Activated CD4-positive, alpha-beta T cell treated with anti-CD3 and anti-CD28 coated beads, Interleukin-10, Interleukin-2, amounts not matched to agents 100 ng/mL and 50 ng/mL, durations not matched to agents 16 hours and 8 hours (primary cell): ENCODE data around the gene NDUFA7.
"Not testable (repeated sequence)": the region's sequence is repeated elsewhere in the genome, so short reads cannot be mapped to it uniquely, and the experiment has no call there.

ENCODE experiments used
- DNase-seq: peaks from one replicate; pipeline ENCODE4 v3.0.0-alpha.2; 2020

NDUFA7 gene

DNA sequence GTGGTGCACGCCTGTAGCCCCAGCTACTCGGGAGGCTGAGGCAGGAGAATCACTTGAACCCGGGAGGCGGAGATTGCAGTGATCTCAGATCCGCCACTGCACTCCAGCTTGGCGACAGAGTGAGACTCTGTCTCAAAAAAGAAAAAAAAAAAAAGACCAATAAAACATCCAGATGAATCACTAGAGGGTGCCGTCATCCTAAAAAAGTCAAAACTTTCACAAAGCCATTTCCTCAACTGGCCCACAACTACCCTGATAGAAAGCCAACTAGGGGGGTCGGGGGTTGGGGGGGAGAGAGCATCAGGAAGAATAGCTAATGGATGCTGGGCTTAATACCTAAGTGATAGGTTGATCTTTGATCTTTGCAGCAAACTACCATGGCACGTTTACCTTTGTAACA is 2.3 kb downstream of the NDUFA7 start:
- not testable (repeated sequence) for DNase-seq

DNA sequence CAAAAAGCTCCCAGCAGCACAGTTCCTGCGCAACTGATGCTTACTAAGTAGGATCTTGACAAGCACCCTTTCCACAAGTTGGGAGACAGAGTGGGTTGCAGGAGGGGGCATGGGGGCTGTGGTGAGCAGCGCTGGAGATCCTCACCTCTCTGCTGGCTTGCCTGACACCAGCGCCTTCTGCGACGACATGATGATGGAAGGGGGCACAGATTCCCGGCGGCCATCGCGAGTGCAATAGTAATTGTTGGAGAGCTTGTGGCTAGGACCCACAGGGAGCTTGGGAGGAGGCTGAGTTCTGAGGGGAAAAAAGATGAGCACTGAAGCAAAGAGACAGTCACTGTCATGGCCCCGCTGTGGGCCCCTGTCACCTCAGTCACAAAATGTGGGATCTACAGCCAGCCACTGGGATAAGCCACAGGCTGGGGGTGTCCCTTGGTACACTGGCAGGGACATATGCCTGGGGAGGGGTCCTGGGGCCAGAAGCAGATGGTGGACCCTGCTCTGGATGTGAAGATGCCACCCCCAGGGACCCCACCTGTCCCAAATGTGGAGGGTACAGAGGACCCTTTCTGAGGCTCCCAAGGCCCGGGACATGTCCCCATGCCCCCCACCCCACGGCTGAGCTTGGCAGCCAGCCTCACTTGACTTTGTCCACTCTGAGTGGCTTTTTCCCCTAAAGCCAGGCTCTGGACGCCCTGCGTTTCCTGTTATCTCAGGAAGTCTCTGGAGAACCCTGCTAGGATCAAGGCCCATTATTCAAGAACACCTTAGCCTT is 4.6 kb downstream of the NDUFA7 start:
- DNase-seq: no peak

DNA sequence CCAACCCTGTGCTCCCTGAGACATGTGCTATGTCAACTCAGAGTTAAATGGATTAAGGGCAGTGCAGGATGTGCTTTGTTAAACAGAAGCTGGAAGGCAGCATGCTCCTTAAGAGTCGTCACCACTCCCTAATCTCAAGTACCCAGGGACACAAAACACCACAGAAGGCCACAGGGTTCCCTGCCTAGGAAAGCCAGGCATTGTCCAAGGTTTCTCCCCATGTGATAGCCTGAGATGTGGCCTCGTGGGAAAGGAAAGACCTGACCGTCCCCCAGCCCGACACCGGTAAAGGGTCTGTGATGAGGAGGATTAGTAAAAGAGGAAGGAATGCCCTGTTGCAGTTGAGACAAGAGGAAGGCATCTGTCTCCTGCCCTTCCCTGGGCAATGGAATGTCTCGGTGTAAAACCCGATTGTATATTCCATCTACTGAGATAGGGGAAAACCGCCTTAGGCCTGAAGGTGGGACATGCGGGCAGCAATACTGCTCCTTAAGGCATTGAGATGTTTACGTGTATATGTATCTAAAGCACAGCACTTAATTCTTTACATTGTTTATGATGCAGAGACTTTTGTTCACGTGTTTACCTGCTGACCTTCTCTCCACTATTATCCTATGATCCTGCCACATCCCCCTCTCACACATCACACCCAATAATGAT is 6.1 kb downstream of the NDUFA7 start:
- not testable (repeated sequence) for DNase-seq

DNA sequence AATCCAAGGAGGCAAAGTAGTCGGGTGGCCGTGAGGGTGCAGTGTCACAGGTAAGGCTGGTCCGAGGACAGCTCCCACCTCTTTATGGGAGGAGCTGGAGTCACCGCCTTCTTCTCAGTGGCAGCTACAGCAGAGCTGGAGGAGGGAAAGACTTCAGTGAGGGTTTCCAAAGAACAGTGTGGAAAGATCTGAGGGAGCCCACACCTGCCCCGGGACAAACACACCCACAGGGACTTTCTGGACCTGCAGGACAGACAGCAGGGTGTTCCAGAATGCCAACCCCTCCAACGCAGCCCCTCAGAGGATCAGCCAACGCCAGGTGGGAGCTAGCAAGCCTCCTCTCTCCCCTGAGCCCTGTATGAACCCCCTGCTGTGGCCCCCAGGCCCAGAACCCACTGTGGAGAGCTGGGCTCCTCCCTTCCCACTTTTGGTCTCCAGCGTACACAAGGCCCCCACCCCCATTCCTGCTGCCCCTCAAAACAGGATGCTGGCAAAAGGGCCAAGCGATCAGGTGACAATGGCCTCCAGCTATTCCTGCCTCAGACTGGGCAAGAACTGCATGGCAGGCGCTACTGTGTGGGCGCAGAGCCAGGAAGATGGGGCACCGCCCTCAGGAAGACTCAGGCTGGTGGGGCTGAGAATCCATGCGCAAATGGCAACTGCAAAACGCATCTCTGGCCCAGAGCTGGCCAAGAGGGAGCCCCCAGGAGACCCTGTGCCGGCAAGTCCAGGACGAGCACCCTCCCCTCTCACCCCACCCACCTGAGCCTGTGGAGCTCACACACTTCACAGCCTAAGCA is 9.5 kb downstream of the NDUFA7 start:
- DNase-seq: no peak

DNA sequence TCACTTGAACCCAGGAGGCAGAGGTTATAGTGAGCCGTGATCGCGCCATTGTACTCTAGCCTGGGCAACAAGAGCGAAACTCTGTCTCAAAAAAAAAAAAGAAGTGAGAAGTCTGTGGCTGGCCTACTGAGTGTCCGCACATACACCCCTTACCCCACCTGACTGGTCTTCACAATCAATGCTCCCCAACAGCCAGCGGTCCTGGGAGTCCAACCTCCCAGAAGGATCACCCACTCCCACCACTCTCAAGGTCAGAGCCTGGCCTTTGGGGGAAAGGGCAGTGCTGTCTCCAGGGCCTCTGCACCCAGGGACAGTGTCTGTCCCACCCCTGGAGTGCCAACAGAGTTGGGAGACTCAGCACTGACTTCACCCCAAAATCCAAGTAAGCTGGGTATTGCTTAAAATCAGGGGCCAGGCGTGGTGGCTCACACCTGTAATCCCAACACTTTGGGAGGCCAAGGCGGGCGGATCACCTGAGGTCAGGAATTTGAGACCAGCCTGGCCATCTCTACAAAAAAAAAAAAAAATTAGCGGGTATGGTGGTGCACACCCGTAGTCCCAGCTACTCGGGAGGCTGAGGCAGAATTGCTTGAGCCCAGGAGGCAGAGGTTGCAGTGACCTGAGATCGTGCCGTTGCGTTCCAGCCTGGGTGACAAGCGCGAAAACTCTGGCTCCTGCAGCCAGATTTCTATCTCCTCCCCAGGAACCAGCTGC is 10.7 kb downstream of the NDUFA7 start:
- DNase-seq: no peak

DNA sequence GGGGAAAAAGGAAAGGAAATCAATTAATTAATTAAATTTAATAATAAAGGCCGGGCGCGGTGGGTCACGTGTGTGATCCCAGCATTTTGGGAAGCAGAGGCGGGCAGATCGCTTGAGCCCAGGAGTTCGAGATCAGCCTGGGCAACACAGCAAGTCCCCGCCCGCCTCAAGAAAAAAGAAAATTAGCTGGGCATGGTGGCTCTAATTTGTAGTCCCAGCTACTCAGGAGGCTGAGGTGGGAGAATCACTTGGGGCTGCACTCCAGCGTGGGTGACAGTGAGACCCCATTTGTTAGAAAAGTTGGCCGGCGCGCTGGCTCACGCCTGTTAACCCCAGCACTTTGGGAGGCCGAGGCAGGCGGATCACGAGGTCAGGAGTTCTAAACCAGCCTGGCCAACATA is 12.3 kb downstream of the NDUFA7 start:
- DNase-seq: no peak

DNA sequence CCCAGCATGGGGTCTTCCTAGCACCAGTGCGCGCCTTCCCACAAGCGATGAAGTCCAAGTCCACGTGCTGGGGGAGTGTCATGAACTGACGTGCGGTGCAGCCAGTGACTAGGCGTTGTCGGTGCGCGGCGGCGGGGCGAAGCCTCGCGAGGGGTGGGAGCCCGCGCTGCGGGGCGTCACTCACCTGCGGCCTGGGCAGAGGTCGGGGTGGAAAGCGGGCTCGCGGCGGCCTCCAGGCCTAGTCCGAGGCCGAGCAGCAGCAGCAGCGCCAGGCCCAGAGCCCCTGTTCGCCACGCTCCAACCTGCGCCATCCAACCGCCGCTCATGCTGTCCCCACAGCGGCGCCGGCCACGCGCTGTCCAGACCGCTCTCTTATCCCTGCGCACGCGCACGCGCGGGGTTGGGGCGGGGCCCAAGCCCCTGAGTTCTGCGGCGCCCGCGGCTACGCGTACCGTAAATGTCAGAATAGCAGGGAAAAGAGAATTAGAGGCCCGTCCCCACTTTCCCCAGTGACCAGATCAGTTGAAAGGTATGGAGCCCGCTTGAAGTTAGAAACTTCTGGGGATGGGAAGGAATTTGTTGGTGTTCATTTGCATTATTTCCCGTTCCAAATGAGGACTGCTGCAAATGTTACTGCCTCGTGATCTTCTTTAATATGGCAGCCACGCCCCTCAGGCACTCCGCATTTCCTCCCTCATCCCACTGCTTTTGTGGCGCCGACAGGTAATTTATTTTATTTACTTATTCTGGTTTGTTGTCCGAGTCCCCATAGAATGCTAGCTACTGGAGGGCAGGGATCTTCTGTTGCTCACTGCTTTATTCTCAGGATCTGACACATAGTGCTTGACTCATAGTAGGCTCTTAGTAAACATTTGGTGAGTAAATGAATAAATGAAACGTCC is 13.0 kb downstream of the NDUFA7 start, which contains the start of gene CD320:
Gene CD320 (minus strand): TSS at position 394 of the 902 bp plus-strand sequence. CDS start 68 bp downstream, at position 326.
- peak; percentile 92 for DNase-seq

DNA sequence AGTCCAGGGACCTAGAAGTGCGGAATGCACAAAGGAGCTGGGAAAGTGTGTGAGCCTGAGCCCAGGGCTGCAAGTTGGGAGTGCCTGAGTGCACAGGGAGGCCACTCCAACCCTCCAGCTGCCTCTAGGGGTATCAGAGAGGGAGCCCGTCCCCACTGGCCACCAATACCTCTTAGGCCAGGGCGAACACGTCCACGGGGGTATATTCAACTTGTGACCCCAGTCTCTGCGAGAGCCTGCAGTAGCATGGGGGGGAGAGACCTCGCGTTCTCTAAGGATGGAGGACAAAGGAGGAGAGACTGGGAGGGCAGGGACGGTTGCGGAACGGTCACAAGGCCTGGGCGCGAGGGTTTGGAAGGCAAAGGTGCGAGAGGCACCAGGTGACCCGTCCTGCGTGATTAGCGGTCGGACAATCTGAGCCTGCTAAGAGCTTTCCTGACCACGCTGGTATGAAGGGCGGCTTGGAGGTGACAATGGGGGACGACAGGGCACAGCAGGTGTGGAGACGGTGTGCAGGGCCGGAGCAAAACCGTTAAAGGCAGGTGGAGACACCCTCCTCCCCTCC is 13.7 kb downstream of the NDUFA7 start:
- peak; percentile 4 for DNase-seq

DNA sequence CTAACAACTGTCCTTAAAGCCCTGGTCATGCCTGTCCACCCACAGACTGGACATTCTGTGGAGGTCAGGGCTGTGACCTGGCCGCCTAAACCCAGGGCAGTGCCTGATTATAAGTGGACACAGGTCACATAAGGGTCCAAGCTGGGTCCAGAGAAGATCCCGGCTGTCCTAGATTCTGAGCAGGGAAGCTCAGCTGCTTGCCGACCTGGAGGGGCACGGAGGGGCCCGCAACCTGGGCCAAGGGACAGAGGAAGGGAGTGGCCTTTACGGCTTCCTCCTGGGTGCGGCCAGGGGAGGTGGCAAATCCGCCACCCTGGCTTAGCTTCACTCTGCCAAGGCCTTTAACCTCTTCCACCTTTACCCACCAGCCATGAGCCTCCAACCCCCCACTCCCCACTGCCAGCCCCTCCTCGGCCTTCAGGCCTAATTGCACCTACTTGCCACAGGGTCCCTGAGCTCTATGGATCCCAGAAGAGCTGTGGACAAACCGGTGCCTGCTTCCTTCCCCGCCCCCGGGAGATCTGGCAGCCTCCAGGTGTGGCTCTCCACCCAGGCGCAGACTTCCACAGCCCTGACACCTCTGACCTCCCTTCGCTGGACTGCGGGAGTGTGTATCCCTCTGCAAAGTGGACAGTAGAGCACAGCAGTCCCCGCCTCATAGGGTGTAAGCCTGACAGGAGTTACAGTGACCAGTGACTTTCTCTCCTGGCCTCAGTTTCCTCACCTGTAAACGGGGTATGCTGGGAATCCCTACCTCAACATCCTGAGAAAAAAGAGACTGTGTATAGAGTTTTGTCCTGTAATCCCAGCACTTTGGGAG is 14.7 kb downstream of the NDUFA7 start:
- DNase-seq: peak; percentile 2

DNA sequence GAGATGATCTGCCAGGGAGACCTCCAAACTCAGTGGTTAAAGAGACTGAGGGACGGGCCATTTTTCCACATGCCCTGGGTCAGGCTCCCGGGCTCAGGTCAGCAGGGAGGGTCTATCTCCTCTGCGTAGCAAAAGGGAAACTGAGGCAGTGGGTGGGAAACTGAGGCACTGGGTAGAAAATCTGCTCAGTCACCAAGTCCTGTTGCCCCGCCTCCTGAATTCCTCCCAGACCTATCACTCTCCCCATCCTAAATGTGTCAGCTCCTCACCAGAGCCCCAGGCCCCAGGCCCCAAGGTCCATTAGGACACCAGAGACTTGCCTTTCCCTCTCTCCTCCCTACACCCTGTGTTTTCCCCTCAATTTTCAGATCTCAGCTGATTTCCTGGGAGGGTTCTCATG is 15.4 kb downstream of the NDUFA7 start:
- DNase-seq: peak; percentile 0

DNA sequence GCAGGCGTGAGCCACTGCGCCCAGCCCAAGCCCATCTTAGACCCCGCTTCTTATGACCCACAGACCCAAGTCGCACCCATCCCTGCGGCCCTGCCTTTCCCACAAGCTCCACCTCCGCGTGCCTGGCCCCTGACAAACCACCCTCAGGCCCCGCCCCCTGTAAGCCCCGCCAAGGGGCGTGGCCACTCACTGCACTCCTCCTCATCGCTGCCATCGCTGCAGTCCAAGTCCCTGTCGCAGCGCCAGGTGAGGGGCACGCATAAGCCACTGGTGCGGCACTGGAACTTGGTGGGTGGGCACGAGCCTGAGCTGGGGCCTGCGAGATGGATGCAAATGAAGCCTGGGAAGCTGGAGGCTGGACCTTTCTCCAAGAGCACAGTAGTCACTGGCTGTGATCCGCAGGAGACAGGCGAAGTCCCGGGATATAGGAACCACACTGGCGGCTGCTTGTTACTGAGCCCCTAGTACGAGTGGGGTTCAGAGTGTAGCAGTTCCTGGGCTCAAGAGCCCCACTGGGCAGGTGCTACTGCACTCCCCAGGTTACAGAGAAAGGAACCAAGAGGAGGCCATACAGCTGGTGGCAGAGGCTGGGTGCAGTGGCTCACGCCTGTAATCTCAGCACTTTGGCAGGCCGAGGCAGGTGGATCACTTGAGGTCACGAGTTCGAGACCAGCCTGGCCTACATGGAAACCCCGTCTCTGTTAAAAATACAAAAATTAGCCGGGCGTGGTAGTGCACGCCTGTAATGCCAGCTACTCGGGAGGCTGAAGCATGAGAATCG is 16.1 kb downstream of the NDUFA7 start:
- DNase-seq: peak; percentile 27

DNA sequence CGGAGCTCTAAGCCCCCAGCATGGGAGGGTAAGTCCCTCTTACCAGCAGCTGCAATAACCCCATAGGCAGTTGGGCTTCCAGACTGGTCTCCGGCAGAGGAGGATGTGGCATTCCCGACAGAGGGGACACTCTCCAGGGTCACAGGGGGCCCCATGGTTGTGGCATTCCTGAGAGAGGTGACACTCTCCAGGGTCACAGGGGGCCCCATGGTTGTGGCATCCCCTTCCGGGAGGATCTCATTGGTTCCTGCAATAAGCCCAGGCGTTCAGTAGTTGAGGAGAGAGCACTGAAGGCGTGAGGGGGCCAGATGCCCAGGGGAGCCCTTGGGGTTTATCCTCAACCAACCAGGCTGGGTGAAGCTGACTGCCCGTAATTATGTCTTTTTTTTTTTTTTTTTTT is 18.4 kb downstream of the NDUFA7 start:
- DNase-seq: peak; percentile 0

DNA sequence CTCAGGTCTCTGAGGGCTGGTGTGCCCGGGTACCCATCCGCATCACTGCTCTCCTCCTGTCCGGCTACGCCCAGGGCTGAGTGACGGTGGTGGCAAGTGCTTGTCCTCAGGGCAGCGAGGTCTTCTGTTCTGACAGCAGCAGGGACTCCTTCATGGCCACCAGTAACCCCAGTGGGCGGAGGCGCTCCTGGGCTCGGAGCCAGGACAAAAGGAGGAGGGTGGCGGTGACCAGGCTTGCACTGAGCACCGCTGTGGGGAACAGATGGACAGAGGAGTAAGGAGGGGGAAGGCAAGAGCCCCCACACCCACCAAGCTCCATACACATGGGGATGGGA is 18.9 kb downstream of the NDUFA7 start:
- DNase-seq: peak; percentile 0

DNA sequence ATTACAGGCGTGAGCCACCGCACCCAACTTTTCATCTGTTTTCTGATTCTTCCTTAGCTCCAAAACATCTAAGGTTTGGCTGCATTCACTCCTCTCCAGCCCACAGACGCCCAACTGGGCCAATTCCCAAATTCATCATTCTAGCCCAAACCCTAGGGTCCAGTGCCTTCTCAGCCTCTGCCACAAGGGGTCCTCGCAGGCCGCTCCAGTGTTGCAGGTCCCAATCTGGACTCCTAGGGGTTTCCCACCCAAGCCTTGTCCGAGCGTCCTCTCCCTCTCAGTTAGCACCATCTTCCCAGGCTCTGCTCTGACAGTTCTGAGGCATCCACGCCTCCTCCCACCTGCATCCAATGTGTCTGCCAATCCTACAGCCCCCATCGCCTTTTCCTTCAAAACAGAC is 29.8 kb downstream of the NDUFA7 start:
- not testable (repeated sequence) for DNase-seq

DNA sequence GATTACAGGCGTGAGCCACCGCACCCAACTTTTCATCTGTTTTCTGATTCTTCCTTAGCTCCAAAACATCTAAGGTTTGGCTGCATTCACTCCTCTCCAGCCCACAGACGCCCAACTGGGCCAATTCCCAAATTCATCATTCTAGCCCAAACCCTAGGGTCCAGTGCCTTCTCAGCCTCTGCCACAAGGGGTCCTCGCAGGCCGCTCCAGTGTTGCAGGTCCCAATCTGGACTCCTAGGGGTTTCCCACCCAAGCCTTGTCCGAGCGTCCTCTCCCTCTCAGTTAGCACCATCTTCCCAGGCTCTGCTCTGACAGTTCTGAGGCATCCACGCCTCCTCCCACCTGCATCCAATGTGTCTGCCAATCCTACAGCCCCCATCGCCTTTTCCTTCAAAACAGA is 44.7 kb downstream of the NDUFA7 start:
- not testable (repeated sequence) for DNase-seq

DNA sequence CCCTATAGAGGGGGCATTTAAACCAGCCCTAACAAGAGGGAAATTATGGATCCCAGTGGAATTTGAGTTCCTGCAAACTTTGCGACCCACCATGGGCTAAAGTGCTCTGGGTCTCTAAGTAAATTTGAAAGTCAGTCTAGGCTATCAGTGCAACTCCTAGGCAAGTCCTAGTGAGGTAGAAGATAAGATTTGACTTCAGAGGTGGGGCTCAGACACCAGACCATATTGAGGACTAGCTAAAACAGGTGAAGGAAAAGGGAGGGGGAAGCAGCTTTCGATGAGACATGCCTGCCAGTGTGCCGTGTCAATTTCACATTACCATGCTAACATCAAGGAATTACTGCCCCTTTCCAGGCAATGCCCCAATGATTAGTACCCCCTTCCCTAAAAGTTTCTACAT is 51.5 kb downstream of the NDUFA7 start:
- no peak for DNase-seq

DNA sequence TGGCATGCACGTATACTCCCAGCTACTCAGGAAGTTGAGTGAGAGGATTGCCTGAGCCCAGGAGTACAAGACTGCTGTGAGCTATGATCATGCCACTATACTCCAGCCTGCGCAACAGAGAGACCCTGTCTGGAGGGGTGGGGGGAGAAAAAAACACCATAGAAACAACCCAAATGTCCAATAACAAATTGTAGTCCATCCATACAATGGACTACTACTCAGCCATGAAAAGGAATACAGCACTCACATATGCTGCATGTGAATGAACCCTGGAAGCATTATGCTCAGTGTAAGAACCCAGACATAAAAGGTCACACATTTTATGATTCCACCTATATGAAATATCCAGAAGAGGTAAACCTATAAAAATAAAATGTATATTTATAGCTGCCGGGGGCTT is 55.3 kb downstream of the NDUFA7 start:
- no peak for DNase-seq

DNA sequence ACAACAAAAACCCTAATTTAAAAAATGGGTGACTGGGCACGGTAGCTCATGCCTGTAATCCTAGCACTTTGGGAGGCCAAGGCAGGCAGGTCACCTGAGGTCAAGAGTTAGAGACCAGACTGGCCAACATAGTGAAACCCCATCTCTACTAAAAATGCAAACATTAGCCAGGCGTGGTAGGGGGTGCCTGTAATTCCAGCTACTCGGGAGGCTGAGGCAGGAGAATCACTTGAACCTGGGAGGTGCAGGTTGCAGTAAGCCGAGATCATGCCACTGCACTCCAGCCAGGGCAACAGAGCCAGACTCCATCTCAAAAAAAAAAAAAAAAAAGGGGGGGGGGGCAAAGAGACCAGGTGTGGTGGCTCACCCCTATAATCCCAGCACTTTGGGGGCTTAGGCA is 56.9 kb downstream of the NDUFA7 start:
- not testable (repeated sequence) for DNase-seq

DNA sequence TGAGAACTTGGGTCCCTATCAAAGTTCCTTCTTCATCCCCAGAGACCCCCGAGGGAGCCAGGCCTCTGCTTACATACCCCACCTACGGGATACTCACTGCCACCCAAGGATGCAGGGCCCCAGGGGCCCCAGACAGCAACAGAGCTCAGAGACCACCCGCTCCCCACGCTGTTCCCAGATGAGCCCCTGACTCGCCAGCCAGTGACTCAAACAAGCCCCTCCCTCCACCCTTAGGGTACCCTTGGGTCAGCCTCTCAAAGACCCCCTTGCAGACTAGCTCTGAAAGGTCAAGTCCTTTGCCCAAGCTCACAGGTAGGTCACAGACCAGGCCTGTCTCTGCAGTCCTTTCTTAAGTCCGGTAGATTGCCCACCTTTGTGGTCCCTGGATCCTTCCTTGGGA is 58.7 kb downstream of the NDUFA7 start:
- DNase-seq: no peak

DNA sequence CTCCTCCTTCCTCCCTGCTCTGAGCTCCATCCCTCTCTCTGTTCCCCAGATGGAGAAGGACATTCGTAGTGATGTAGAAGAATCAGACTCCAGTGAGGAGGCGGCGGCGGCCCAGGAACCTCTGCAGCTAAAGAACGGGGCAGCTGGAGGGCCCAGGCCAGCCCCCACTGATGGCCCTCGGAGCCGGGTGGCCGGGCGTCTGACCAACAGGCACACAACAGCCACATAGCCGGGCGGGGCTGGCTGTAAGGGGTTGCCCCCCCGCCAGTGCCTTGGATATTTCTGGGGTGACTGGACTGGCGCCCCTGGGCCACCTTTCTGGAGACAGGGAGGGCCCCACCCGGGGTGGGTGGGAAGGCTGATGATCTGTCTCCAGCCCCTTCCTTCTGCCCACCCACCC is 59.3 kb downstream of the NDUFA7 start:
- DNase-seq: no peak
